Neuron (in vitro differentiated cells): Measurements from ENCODE around the gene HHAT.

ENCODE experiments used
- H2AFZ ChIP-seq: one replicate; pipeline ENCODE4 v1.6.1; 2013; ENCODE audit warnings: low read depth, mild to moderate bottlenecking, inconsistent platforms, low read length, moderate library complexity
- H3K27me3 ChIP-seq: one replicate; pipeline ENCODE4 v1.6.1; 2013; ENCODE audit warnings: low read length; ENCODE audit not compliant: insufficient read depth
- H3K36me3 ChIP-seq: one replicate; pipeline ENCODE4 v1.6.1; 2013; ENCODE audit warnings: low read length; ENCODE audit not compliant: insufficient read depth
- H3K4me1 ChIP-seq: one replicate; pipeline ENCODE4 v1.6.1; 2013; ENCODE audit warnings: low read length; ENCODE audit not compliant: insufficient read depth
- H3K4me3 ChIP-seq: 2 replicates; pipeline ENCODE4 v1.5.1; 2013; ENCODE audit warnings: mild to moderate bottlenecking, low read length, moderate library complexity
- H3K9me3 ChIP-seq: one replicate; pipeline ENCODE4 v1.6.1; 2013; ENCODE audit warnings: low read length

HHAT gene

GRCh38 chr1:210551899-210552298 is 223.2 kb downstream of the HHAT start:
- H2AFZ ChIP-seq: no peak overlapping the region
- H3K4me3 ChIP-seq: no peak overlapping the region
- H3K4me1 ChIP-seq: no peaks in the 10 kb centered on the region
- no peaks in the 10 kb centered on the region for H3K36me3 ChIP-seq
- H3K9me3 ChIP-seq: no peaks in the 10 kb centered on the region
- H3K27me3 ChIP-seq: no peaks in the 10 kb centered on the region

- H3K36me3 ChIP-seq: no peaks in the 10 kb centered on the region
- no peak overlapping the region for H2AFZ ChIP-seq
- H3K27me3 ChIP-seq: no peaks in the 10 kb centered on the region
- H3K9me3 ChIP-seq: no peaks in the 10 kb centered on the region
- H3K4me1 ChIP-seq: no peaks in the 10 kb centered on the region
- H3K4me3 ChIP-seq: no peak overlapping the region
Observed at GRCh38 chr1:210553711-210554110, 225.0 kb downstream of the HHAT start.

- Histone ChIP-seq H2AFZ (no peak overlapping the region), H3K4me3 (no peak overlapping the region), H3K4me1 (no peaks in the 10 kb centered on the region), H3K27me3 (no peaks in the 10 kb centered on the region), H3K9me3 (no peaks in the 10 kb centered on the region), H3K36me3 (no peaks in the 10 kb centered on the region)
Observed at GRCh38 chr1:210554382-210554781, 225.7 kb downstream of the HHAT start.

- Histone ChIP-seq H2AFZ (no peak overlapping the region), H3K9me3 (no peaks in the 10 kb centered on the region), H3K4me1 (no peaks in the 10 kb centered on the region), H3K27me3 (no peaks in the 10 kb centered on the region), H3K36me3 (no peaks in the 10 kb centered on the region), H3K4me3 (no peak overlapping the region)
Observed at GRCh38 chr1:210556475-210556874, 227.8 kb downstream of the HHAT start.

- H3K27me3 ChIP-seq: no peaks in the 10 kb centered on the region
- no peak overlapping the region for H3K4me3 ChIP-seq
- H3K36me3 ChIP-seq: no peaks in the 10 kb centered on the region
- no peak overlapping the region for H2AFZ ChIP-seq
- H3K9me3 ChIP-seq: no peaks in the 10 kb centered on the region
- H3K4me1 ChIP-seq: no peaks in the 10 kb centered on the region
Observed at GRCh38 chr1:210557426-210558077, 228.8 kb downstream of the HHAT start.

- Histone ChIP-seq H2AFZ (no peak overlapping the region), H3K4me1 (no peaks in the 10 kb centered on the region), H3K4me3 (no peak overlapping the region), H3K27me3 (no peaks in the 10 kb centered on the region), H3K9me3 (no peaks in the 10 kb centered on the region), H3K36me3 (no peaks in the 10 kb centered on the region)
Observed at GRCh38 chr1:210558302-210558701, 229.6 kb downstream of the HHAT start.

- no peak overlapping the region for H2AFZ ChIP-seq
- H3K4me1 ChIP-seq: no peaks in the 10 kb centered on the region
- H3K4me3 ChIP-seq: no peak overlapping the region
- H3K36me3 ChIP-seq: no peaks in the 10 kb centered on the region
- no peaks in the 10 kb centered on the region for H3K27me3 ChIP-seq
- no peaks in the 10 kb centered on the region for H3K9me3 ChIP-seq
Observed at GRCh38 chr1:210565306-210565705, 236.6 kb downstream of the HHAT start.

GRCh38 chr1:210568631-210569030 is 239.9 kb downstream of the HHAT start:
- H3K9me3 ChIP-seq: no peaks in the 10 kb centered on the region

GRCh38 chr1:210570116-210570515 is 241.4 kb downstream of the HHAT start:
- H3K4me1 ChIP-seq: no peaks in the 10 kb centered on the region

More at GRCh38 chr1:210568631-210569030, 239.9 kb downstream of the HHAT start:
- H3K4me1 ChIP-seq: no peaks in the 10 kb centered on the region
- no peak overlapping the region for H3K4me3 ChIP-seq
- H3K36me3 ChIP-seq: no peaks in the 10 kb centered on the region
- no peaks in the 10 kb centered on the region for H3K27me3 ChIP-seq
- no peak overlapping the region for H2AFZ ChIP-seq

GRCh38 chr1:210571356-210572284 is 242.9 kb downstream of the HHAT start:
- Histone ChIP-seq H3K4me3 (no peak overlapping the region), H3K27me3 (no peaks in the 10 kb centered on the region), H3K9me3 (no peaks in the 10 kb centered on the region), H3K36me3 (no peaks in the 10 kb centered on the region), H2AFZ (no peak overlapping the region), H3K4me1 (no peaks in the 10 kb centered on the region)

More at GRCh38 chr1:210570116-210570515, 241.4 kb downstream of the HHAT start:
- H2AFZ ChIP-seq: no peak overlapping the region
- H3K4me3 ChIP-seq: no peak overlapping the region
- no peaks in the 10 kb centered on the region for H3K36me3 ChIP-seq
- no peaks in the 10 kb centered on the region for H3K9me3 ChIP-seq
- no peaks in the 10 kb centered on the region for H3K27me3 ChIP-seq

GRCh38 chr1:210573141-210573540 is 244.4 kb downstream of the HHAT start:
- no peaks in the 10 kb centered on the region for H3K4me1 ChIP-seq
- H2AFZ ChIP-seq: no peak overlapping the region
- no peaks in the 10 kb centered on the region for H3K27me3 ChIP-seq
- H3K36me3 ChIP-seq: no peaks in the 10 kb centered on the region
- H3K9me3 ChIP-seq: no peaks in the 10 kb centered on the region
- no peak overlapping the region for H3K4me3 ChIP-seq

GRCh38 chr1:210582205-210582970 is 253.7 kb downstream of the HHAT start:
- Histone ChIP-seq H2AFZ (no peak overlapping the region), H3K4me1 (peaks cover 2% of the 10 kb centered on the region), H3K27me3 (no peaks in the 10 kb centered on the region), H3K4me3 (no peak overlapping the region), H3K36me3 (no peaks in the 10 kb centered on the region), H3K9me3 (no peaks in the 10 kb centered on the region)
